GM18870 (cell line): Measurements from ENCODE around the gene DAW1.
"Not testable (repeated sequence)": the region's sequence is repeated elsewhere in the genome, so short reads cannot be mapped to it uniquely, and the experiment has no call there.

ENCODE experiments used
- ATAC-seq: cut with Tn5 transposase; IDR thresholded peaks from one replicate; pipeline ENCODE4 v1.9.1; 2021; ENCODE audit warnings: moderate library complexity; ENCODE audit not compliant: unreplicated experiment

The DAW1 gene

GRCh38 chr2:227908266-227909054 lies 37.0 kb downstream of the DAW1 start:
- no peak for ATAC-seq

GRCh38 chr2:227914362-227914761 lies 42.9 kb downstream of the DAW1 start:
- no peak for ATAC-seq

DNA sequence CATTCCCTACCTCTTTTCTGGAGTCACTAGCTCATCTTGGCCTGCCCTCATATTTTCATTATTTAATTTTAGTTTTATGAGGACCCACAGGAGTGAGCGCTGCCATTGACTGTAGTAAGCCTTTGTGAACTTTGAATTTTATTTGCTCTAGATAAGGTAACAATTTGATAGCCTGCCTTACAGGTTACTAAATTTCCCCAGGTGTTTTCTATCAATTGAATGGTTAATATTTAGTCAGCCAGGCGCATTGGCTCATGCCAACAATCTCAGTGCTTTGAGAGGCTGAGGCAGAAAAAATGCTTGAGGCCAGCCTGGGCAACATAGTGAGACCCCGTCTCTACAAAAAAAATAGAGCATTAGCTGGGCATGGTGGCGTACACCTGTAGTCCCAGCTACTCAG lies 50.2 kb downstream of the DAW1 start:
- no peak for ATAC-seq

DNA sequence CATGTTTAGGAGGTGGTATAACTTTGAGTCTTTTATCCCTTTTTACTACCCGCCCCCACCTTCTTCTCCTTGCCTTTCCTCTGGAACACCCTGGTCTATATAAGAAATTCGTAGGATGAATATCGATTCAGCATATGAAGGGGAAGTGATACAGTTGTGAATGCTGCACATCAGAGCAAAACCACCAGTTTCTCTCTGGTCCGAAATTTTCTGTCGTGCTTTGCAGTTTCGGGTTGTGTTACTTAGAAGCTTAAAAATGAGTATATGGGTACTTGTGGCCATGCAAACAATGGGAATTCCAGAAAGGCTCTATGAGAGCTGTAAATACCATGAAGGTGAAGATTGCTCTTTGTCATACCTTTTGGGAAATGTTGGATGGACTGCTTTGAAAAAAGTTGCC lies 60.6 kb downstream of the DAW1 start:
- no peak for ATAC-seq

DNA sequence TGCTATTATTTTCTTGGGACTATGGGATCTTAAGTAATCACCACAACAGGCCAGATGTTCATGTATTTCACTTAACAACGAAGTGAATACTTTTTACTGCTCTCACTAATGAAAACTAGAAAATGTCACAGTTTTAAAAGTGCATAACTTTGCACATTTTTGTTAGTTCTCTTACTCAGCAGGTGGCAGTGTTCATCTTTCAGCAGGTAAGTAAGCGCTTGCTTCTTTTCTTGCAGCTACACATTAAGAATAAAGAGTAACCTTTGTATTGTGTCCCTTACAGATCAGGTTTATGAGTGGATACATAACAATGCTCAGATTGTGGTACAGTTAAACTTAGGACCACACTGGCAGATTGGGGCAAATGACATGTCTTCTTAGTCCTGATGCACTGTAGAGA lies 61.0 kb downstream of the DAW1 start:
- ATAC-seq: no peak

DNA sequence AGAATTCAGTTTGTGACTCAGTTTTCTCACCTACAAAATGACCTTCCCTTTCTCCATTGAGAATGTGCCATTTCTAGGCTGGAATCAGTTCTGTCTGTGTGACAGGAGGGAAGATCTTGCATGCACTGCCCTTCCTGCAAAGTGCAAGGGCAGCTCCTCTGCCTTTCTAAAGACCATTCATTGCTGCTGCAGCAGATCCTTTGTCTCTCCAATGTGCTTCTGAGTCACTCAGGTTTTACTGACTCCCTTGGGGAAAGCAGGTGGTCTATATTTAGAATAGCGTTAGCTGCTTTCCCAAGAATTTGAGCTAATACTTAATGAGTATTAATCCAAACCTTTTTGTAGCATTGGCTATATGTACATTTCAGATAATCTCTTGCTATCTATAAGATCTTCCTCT lies 62.5 kb downstream of the DAW1 start:
- ATAC-seq: no peak

DNA sequence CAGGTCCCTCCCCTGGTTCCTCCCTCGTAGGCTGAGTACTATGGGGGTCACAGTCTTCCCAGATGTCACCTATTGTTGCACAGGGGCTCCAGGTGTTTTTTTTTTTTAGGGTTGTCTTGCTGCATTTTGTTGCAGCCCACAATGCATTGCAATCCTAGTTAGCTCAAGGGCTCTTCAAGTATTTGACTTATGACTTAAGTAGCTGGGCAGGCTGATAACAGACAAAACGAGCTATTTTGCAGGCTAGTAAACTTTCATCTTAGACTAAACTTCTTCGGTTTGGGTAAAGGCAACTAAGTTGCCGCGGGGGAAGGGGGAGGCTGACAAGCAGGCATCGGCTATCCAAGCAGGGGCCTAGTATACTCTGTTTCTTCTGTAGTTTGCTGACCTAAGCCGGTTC lies 64.8 kb downstream of the DAW1 start:
- ATAC-seq: not testable (repeated sequence)

DNA sequence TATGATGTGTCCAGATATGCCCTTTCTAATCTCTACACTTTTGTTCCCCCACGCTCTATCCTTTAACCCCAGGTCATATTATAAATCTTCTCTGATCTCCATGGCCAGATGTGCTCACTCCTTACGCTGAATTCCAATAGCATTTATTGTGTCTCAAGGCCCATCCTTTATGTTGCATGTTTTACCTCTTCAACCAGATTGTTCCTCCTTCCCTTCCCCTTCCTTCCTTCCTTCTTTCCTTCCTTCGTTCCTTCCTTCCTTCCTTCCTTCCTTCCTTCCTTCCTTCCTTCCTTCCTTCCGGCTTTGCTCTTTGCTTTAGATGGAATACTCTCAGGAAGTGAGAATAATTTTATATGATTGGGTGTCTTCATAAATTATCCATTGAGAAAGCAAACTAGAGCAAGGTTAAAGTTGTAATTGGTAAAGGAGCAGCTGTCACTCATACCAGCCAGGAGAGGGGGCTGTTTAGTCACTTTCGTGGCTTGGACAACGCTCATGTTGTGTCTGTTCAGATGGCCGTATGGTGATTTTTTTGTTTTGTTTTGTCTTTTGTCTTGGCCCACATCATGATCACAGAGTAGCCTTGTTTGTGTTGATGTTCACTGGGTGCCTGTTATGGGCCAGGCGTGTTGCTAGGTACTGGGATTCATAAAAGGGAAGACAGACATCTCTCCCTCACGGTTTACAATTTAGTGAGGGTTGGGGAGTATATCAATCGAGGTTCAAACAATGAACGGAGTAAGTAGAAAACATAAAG lies 68.0 kb downstream of the DAW1 start:
- ATAC-seq: no peak

DNA sequence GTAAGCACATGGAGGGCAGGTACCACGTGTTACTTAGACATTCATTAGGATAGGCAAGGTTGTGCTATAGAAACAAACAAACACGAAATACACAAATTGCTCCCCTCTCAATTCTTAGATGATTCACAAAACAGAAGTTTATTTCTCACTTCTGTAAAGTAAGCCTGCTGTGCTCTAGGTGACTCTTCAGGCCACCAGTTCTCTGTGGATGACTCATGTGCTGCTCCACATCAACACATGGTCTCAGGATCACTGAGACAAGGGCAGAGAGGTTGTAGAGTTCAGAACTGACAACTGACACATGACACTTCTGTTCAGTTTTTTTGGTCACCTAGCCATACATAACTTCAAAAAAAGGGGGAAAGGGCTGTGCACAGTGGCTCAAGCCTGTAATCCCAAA lies 70.6 kb downstream of the DAW1 start:
- ATAC-seq: peak; percentile 69

- ATAC-seq: no peak
These were observed 71.5 kb downstream of the DAW1 start for GRCh38 chr2:227942965-227943364.

DNA sequence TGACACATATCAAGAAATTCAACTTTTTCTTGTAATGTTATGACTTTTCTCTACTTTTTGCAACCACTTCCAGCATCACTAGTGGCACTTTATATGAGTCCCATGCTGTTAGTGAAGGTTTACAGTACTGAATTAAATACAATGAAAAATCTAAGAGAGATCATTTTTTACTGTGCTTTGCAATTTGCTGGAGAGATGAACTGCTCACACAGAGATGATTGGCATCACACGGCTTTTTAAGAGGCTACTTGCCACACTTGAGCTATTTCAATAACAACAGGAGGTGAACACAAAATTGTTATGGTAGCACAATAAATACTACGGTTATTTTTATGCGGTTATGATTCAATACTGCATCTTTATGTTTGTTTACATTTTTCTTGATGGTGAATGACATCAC lies 88.9 kb downstream of the DAW1 start:
- no peak for ATAC-seq

GRCh38 chr2:227971619-227972230 lies 100.3 kb downstream of the DAW1 start:
- ATAC-seq: no peak

DNA sequence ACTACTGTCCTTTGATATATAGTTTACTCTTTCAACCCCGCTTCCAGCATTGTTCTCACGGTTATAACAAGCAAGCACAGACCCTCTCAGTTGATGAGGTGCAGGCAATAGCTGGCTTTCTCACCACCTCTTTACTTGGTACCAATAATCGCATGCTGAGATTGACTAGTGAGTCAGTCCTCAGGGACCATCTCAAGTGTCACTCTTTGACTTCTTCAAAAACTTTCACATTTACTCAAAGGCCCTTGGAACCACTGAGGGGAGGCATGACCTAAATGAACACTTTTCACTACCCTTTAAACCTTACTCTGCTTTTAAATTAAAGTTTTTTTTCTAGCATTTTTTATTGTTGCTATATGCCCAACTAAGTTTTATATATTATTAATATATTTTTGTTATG lies 101.8 kb downstream of the DAW1 start:
- ATAC-seq: no peak
